Vagina (tissue), 2 donors: ENCODE results near the gene RNASEH1. TPM values are rescaled to one million over a fixed set of nuclear protein-coding genes. Genes with fewer than 3 reads are reported as not detected.

ENCODE experiments used
- DNase-seq, 2 donors: peaks; one replicate each; pipeline ENCODE4 v3.0.0-alpha.2; 2017; ENCODE audit errors: extremely low spot score in 2 of 2
- H3K27ac ChIP-seq: fragments of 200-600 bp; sonication (generic); one replicate; pipeline ENCODE4 v1.5.1; 2019
- H3K27me3 ChIP-seq: fragments of 200-600 bp; sonication (generic); one replicate; pipeline ENCODE4 v1.5.1; 2019
- H3K36me3 ChIP-seq, 2 donors: fragments of 200-600 bp; sonication (generic); one replicate each; pipeline ENCODE4 v1.5.1; 2017 to 2019
- H3K4me1 ChIP-seq: fragments of 200-600 bp; sonication (generic); one replicate; pipeline ENCODE4 v1.5.1; 2019
- H3K4me3 ChIP-seq, 2 donors: fragments of 200-600 bp; sonication (generic); 1 replicate in 1 of 2; 2 replicates in 1 of 2; pipeline ENCODE4 v1.5.1; 2016 to 2019
- H3K9me3 ChIP-seq: fragments of 200-600 bp; sonication (generic); one replicate; pipeline ENCODE4 v1.5.1; 2019
- CTCF ChIP-seq, 3 experiments: fragments of 450-650 bp in 2 of 3; fragments of 200-600 bp in 1 of 3; sonication (generic) in 1 of 3; IDR thresholded peaks; one replicate each; pipeline ENCODE4 v1.5.1; 2017 to 2019; ENCODE audit warnings: antibody characterized with exemption in 3 of 3, mild to moderate bottlenecking in 2 of 3, moderate library complexity in 2 of 3
- POLR2A ChIP-seq, 2 donors: fragments of 450-650 bp; IDR thresholded peaks; one replicate each; pipeline ENCODE4 v1.6.1; 2017; ENCODE audit warnings: antibody characterized with exemption in 2 of 2, mild to moderate bottlenecking in 2 of 2, moderate library complexity in 2 of 2
- POLR2AphosphoS5 ChIP-seq, 2 donors: sonication (generic); formaldehyde crosslinking; IDR thresholded peaks; one replicate each; pipeline ENCODE4 v1.9.0; 2017; ENCODE audit warnings: antibody characterized with exemption in 2 of 2, mild to moderate bottlenecking in 2 of 2, low read depth in 1 of 2; ENCODE audit not compliant: insufficient read depth in 1 of 2
- intact Hi-C: fragments of 100-400 bp; cut with DNase I; formaldehyde crosslinking; loops from one replicate; pipeline ENCODE4 v1.15.1; 2023
- total RNA-seq: library from RNA; depleted of rRNA; stranded (reverse); fragments of >200 nt; gene quantifications from one replicate; pipeline ENCODE4 v1.2.3, GENCODE V29; 2016

The RNASEH1 gene
- 17.2 TPM for total RNA-seq

- intact Hi-C loops: loop anchor here (1.0 to 2.0 kb wide), 2 partner anchors 17 to 22 kb away; partner anchors contain the start of gene RPS7
- Histone ChIP-seq H3K4me1 (peaks cover 19% of the 10 kb centered on the region), H3K4me3 (peak within 1 kb of the TSS; percentile 91 to 96), H3K36me3 (peaks cover 0 to 27% of the 10 kb centered on the region in 2 donors), H3K27ac (peak within 1 kb of the TSS; percentile 78), H3K27me3 (no peaks in the 10 kb centered on the region), H3K9me3 (no peaks in the 10 kb centered on the region)
- TF ChIP-seq POLR2AphosphoS5 (IDR thresholded peaks at IDR 0.05; ENCODE audit: insufficient read depth in 1 of 2, low read depth in 1 of 2) (peak; percentile 98), POLR2A (IDR thresholded peaks at IDR 0.05) (peak in 1 of 2 donors; percentile 71), CTCF (IDR thresholded peaks at IDR 0.05) (no peak)
- peak in 1 of 2 donors; percentile 98 for DNase-seq
These were observed at the start of gene RNASEH1 for GRCh38 chr2:3558205-3559014. Gene RNASEH1, minus strand, starts transcription at chr2:3558333. Its CDS starts 73 bp downstream, at chr2:3558260.

GRCh38 chr2:3606370-3607201, 48.5 kb upstream of the RNASEH1 start:
- intact Hi-C loops: no loop called here
- Histone ChIP-seq H3K9me3 (no peaks in the 10 kb centered on the region), H3K4me3 (no peak overlapping the region), H3K27ac (no peak overlapping the region), H3K36me3 (no peaks in the 10 kb centered on the region), H3K4me1 (no peaks in the 10 kb centered on the region), H3K27me3 (no peaks in the 10 kb centered on the region)
- TF ChIP-seq POLR2A (IDR thresholded peaks at IDR 0.05): no peak
- TF ChIP-seq POLR2AphosphoS5 (IDR thresholded peaks at IDR 0.05; ENCODE audit: insufficient read depth in 1 of 2, low read depth in 1 of 2): no peak
- TF ChIP-seq CTCF (IDR thresholded peaks at IDR 0.05): no peak
- peak in 1 of 2 donors; percentile 71 for DNase-seq

- intact Hi-C loops: no loop called here
- no peak overlapping the region for H3K27ac ChIP-seq
These were observed 47.9 kb upstream of the RNASEH1 start for GRCh38 chr2:3606028-3606369.

GRCh38 chr2:3604991-3605961, 47.1 kb upstream of the RNASEH1 start:
- no peak for TF ChIP-seq CTCF (IDR thresholded peaks at IDR 0.05)
- no peak for TF ChIP-seq POLR2A (IDR thresholded peaks at IDR 0.05)
- no peak for TF ChIP-seq POLR2AphosphoS5 (IDR thresholded peaks at IDR 0.05; ENCODE audit: insufficient read depth in 1 of 2, low read depth in 1 of 2)
- Histone ChIP-seq H3K27ac (no peak overlapping the region), H3K27me3 (no peaks in the 10 kb centered on the region), H3K36me3 (no peaks in the 10 kb centered on the region), H3K9me3 (no peaks in the 10 kb centered on the region), H3K4me1 (no peaks in the 10 kb centered on the region), H3K4me3 (no peak overlapping the region)
- peak; percentile 70 to 84 for DNase-seq
- intact Hi-C loops: no loop called here

More at GRCh38 chr2:3606028-3606369, 47.9 kb upstream of the RNASEH1 start:
- no peaks in the 10 kb centered on the region for H3K9me3 ChIP-seq
- no peaks in the 10 kb centered on the region for H3K27me3 ChIP-seq
- no peaks in the 10 kb centered on the region for H3K4me1 ChIP-seq
- H3K4me3 ChIP-seq: no peak overlapping the region
- TF ChIP-seq POLR2AphosphoS5 (IDR thresholded peaks at IDR 0.05; ENCODE audit: insufficient read depth in 1 of 2, low read depth in 1 of 2) (no peak), CTCF (IDR thresholded peaks at IDR 0.05) (no peak), POLR2A (IDR thresholded peaks at IDR 0.05) (no peak)
- H3K36me3 ChIP-seq: no peaks in the 10 kb centered on the region
- DNase-seq: peak; percentile 75 to 96
